ENCODE measurements around the gene UQCC2.

UQCC2 gene

DNA sequence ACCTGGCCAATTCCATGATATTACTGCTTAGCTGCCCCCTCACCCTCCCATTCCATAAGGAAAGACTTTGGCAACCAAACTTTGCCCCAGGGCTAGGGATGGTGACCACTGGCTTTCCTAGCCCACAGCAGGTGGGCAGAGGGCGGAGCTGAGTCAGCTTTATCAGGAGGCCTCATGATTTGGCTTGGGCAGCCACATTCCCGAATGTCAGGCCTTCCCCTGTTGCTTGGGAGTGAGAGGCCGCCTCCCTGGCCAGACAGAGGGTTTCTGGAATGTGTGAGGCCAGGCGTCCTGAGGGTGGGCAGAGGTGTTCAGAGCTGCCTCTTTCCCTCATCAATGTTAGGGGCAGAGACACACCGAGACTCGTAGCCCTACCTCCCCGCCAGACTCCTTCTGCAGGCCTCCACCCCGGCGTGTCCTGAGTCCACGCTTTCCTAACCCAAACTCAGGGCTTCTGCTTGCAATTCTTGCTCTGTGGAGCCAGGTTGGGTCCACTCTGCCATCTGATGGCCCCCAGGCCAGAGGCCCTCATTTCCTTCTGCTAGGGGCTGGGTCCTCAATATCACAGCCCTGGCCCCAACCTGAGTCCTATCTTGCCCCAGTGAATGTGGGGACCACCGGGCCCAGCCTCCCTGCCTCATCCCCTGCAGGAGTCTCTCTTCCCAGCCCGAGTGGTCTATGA, 19.3 kb downstream of the UQCC2 start:
- peak; percentile 56 for DNase-seq (ENCODE audit: low read depth)
- TF ChIP-seq CTCF (IDR thresholded peaks at IDR 0.05; ENCODE audit: low read length, missing control alignments) = no peak
- H3K4me3 ChIP-seq (replicated peaks; ENCODE audit: low read depth, low read length) = no peak overlapping the region

GRCh38 chr6:33691456-33692077, 19.9 kb downstream of the UQCC2 start:
- DNase-seq (ENCODE audit: low read depth) = no peak

DNA sequence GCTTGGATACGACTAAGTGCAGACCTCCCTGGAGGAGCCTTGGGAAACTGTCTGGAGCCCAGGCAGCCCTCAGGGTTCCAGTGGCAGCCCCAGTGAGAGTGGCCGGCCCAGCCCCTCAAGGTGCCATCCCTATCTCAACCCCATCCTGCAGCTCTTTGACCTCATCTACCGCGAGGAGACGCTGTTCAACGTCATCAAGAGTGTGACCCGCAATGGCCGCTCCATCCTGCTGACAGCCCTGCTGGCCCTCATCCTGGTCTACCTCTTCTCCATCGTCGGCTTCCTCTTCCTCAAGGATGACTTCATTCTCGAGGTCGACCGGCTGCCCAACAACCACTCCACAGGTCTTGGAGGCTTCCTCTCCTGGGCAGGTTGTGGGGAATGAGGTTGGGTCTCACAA, 20.7 kb downstream of the UQCC2 start:
- DNase-seq (ENCODE audit: low read depth) = no peak
- no peak for TF ChIP-seq CTCF (IDR thresholded peaks at IDR 0.05; ENCODE audit: low read length, missing control alignments)
- no peak overlapping the region for H3K4me3 ChIP-seq (replicated peaks; ENCODE audit: low read depth, low read length)

More at GRCh38 chr6:33691456-33692077, 19.9 kb downstream of the UQCC2 start:
- H3K4me3 ChIP-seq (replicated peaks; ENCODE audit: low read depth, low read length) = no peak overlapping the region
- no peak for TF ChIP-seq CTCF (IDR thresholded peaks at IDR 0.05; ENCODE audit: low read length, missing control alignments)

GRCh38 chr6:33689879-33690278, 21.6 kb downstream of the UQCC2 start:
- no peak for DNase-seq (ENCODE audit: low read depth)
- no peak for TF ChIP-seq CTCF (IDR thresholded peaks at IDR 0.05; ENCODE audit: low read length, missing control alignments)
- no peak overlapping the region for H3K4me3 ChIP-seq (replicated peaks; ENCODE audit: low read depth, low read length)

- H3K4me3 ChIP-seq (replicated peaks; ENCODE audit: low read depth, low read length) = no peak overlapping the region
- no peak for DNase-seq (ENCODE audit: low read depth)
- no peak for TF ChIP-seq CTCF (IDR thresholded peaks at IDR 0.05; ENCODE audit: low read length, missing control alignments)
These were observed 22.4 kb downstream of the UQCC2 start for GRCh38 chr6:33689148-33689494.

GRCh38 chr6:33688451-33689147, 22.9 kb downstream of the UQCC2 start:
- H3K4me3 ChIP-seq (replicated peaks; ENCODE audit: low read depth, low read length) = no peak overlapping the region
- no peak for TF ChIP-seq CTCF (IDR thresholded peaks at IDR 0.05; ENCODE audit: low read length, missing control alignments)
- no peak for DNase-seq (ENCODE audit: low read depth)

Measured in fibroblast of pulmonary artery (primary cell).